GM18909 (cell line): Measurements from ENCODE around the gene NR1H2.
"Not testable (repeated sequence)": the region's sequence is repeated elsewhere in the genome, so short reads cannot be mapped to it uniquely, and the experiment has no call there.

Experiments used
- ATAC-seq: cut with Tn5 transposase; IDR thresholded peaks from one replicate; pipeline ENCODE4 v1.9.1; 2021; ENCODE audit warnings: mild to moderate bottlenecking; ENCODE audit not compliant: unreplicated experiment, poor library complexity

The NR1H2 gene

GRCh38 chr19:50377051-50377461 is 799 bp downstream of the NR1H2 start:
- ATAC-seq = no peak

- ATAC-seq = no peak
These were observed 1.3 kb downstream of the NR1H2 start for GRCh38 chr19:50377517-50377916.

- ATAC-seq = no peak
These were observed 2.1 kb downstream of the NR1H2 start for GRCh38 chr19:50378169-50378862.

GRCh38 chr19:50378863-50379236 is 2.6 kb downstream of the NR1H2 start:
- ATAC-seq = no peak

GRCh38 chr19:50379602-50380001 is 3.3 kb downstream of the NR1H2 start:
- ATAC-seq = no peak

- ATAC-seq = no peak
These were observed 3.9 kb downstream of the NR1H2 start for GRCh38 chr19:50380137-50380536.

GRCh38 chr19:50380751-50381151 is 4.5 kb downstream of the NR1H2 start:
- ATAC-seq = no peak

- ATAC-seq = no peak
These were observed 5.8 kb downstream of the NR1H2 start for GRCh38 chr19:50381881-50382729.

- no peak for ATAC-seq
These were observed 7.0 kb downstream of the NR1H2 start for GRCh38 chr19:50383001-50383851.

- peak; percentile 86 for ATAC-seq
These were observed 7.8 kb downstream of the NR1H2 start, which contains the start of gene POLD1 for GRCh38 chr19:50383852-50384684. POLD1 (plus strand) TSS chr19:50384347; CDS start chr19:50398852, 14,505 bp downstream.

GRCh38 chr19:50384685-50385535 is 8.7 kb downstream of the NR1H2 start:
- no peak for ATAC-seq

- no peak for ATAC-seq
These were observed 11.1 kb downstream of the NR1H2 start for GRCh38 chr19:50387176-50387867.

GRCh38 chr19:50387868-50388245 is 11.6 kb downstream of the NR1H2 start:
- no peak for ATAC-seq

- ATAC-seq = not testable (repeated sequence)
These were observed 14.0 kb downstream of the NR1H2 start for GRCh38 chr19:50390295-50390694.

- ATAC-seq = not testable (repeated sequence)
These were observed 14.7 kb downstream of the NR1H2 start for GRCh38 chr19:50390952-50391351.

- no peak for ATAC-seq
These were observed 16.5 kb downstream of the NR1H2 start for GRCh38 chr19:50392759-50393158.

GRCh38 chr19:50393589-50393988 is 17.3 kb downstream of the NR1H2 start:
- ATAC-seq = no peak

GRCh38 chr19:50394017-50394416 is 17.8 kb downstream of the NR1H2 start:
- no peak for ATAC-seq
